HPDE6-E6E7 (cell line): ENCODE data around the gene RNF11.
"Not testable (repeated sequence)": the region's sequence is repeated elsewhere in the genome, so short reads cannot be mapped to it uniquely, and the experiment has no call there.

Source experiments
- DNase-seq: peaks from one replicate; pipeline ENCODE4 v3.0.0; 2011; ENCODE audit warnings: missing footprints; ENCODE audit errors: extremely low spot score

Gene RNF11

GRCh38 chr1:51235673-51236530 lies at the start of gene RNF11:
RNF11 (plus strand) TSS chr1:51236273; CDS start chr1:51236757, 484 bp downstream.
- peak; percentile 81 for DNase-seq

- DNase-seq, result no peak
Measured at GRCh38 chr1:51188230-51188629, 47.8 kb upstream of the RNF11 start.

- DNase-seq, result peak; percentile 54
Measured at GRCh38 chr1:51189421-51190073, 46.5 kb upstream of the RNF11 start.

GRCh38 chr1:51190961-51191360 lies 45.1 kb upstream of the RNF11 start:
- no peak for DNase-seq

GRCh38 chr1:51192213-51192843 lies 43.7 kb upstream of the RNF11 start:
- peak; percentile 38 for DNase-seq

GRCh38 chr1:51193564-51193963 lies 42.5 kb upstream of the RNF11 start:
- DNase-seq, result no peak

- DNase-seq, result no peak
Measured at GRCh38 chr1:51203121-51203873, 32.8 kb upstream of the RNF11 start.

- no peak for DNase-seq
Measured at GRCh38 chr1:51203874-51204245, 32.2 kb upstream of the RNF11 start.

GRCh38 chr1:51210055-51210454 lies 26.0 kb upstream of the RNF11 start:
- DNase-seq, result no peak

- DNase-seq, result no peak
Measured at GRCh38 chr1:51210676-51211075, 25.4 kb upstream of the RNF11 start.

GRCh38 chr1:51214615-51215131 lies 21.4 kb upstream of the RNF11 start:
- no peak for DNase-seq

GRCh38 chr1:51215169-51215568 lies 20.9 kb upstream of the RNF11 start:
- DNase-seq, result no peak

GRCh38 chr1:51216631-51217030 lies 19.4 kb upstream of the RNF11 start:
- DNase-seq, result no peak

- DNase-seq, result no peak
Measured at GRCh38 chr1:51217101-51217500, 19.0 kb upstream of the RNF11 start.

- DNase-seq, result no peak
Measured at GRCh38 chr1:51218570-51218969, 17.5 kb upstream of the RNF11 start.

GRCh38 chr1:51219022-51219421 lies 17.1 kb upstream of the RNF11 start:
- DNase-seq, result no peak

- not testable (repeated sequence) for DNase-seq
Measured at GRCh38 chr1:51221529-51221928, 14.5 kb upstream of the RNF11 start.

GRCh38 chr1:51222136-51222787 lies 13.8 kb upstream of the RNF11 start:
- no peak for DNase-seq

- DNase-seq, result no peak
Measured at GRCh38 chr1:51222809-51223208, 13.3 kb upstream of the RNF11 start.

- DNase-seq, result no peak
Measured at GRCh38 chr1:51224255-51224654, 11.8 kb upstream of the RNF11 start.
